ENCODE data around the gene TRAPPC2B. TPM values are rescaled to one million over a fixed set of nuclear protein-coding genes. Genes with fewer than 3 reads are reported as not detected.
A peak's percentile ranks its signal among the peaks of the same experiment; 100 is the strongest.

TRAPPC2B gene
- total RNA-seq, 2 experiments from 2014 or later: 9.8 to 19.3 TPM

- H3K79me2 ChIP-seq (ENCODE audit: insufficient read depth, low read depth, low read length): no peaks in the 10 kb centered on the region
- H3K9me3 ChIP-seq (ENCODE audit: low read length): peaks cover 26% of the 10 kb centered on the region
- CTCF ChIA-PET (ENCODE audit: unreplicated experiment): no interaction called here
- H2AFZ ChIP-seq (ENCODE audit: low read length): no peak overlapping the region
- POLR2A ChIA-PET: no interaction called here
- H3K4me2 ChIP-seq (ENCODE audit: low read length): no peak overlapping the region
- H3K27ac ChIP-seq (ENCODE audit: low read depth, low read length, poor library complexity, severe bottlenecking): no peak overlapping the region
- peaks cover 56% of the 10 kb centered on the region for H3K36me3 ChIP-seq (ENCODE audit: insufficient read depth, low read length)
- no peak for TF ChIP-seq CTCF (conservative IDR thresholded peaks at IDR 0.05; ENCODE audit: low read length)
- no peaks in the 10 kb centered on the region for H4K20me1 ChIP-seq (ENCODE audit: insufficient read depth, low read length)
- H3K4me3 ChIP-seq (ENCODE audit: low read depth, low read length, poor library complexity, severe bottlenecking): no peak overlapping the region
- intact Hi-C loops (cut with micrococcal nuclease; ENCODE audit: unreplicated experiment): no loop called here
- no peaks in the 10 kb centered on the region for H3K9me2 ChIP-seq (ENCODE audit: insufficient read depth, low read length)
- H3K4me1 ChIP-seq (ENCODE audit: insufficient read depth, low read length, poor library complexity, severe bottlenecking): no peaks in the 10 kb centered on the region
- DNase-seq (ENCODE audit: low spot score): no peak
- no TSS peak for BruUV-seq (replicated peaks)
Observed at GRCh38 chr19:57376151-57376550, 12.8 kb downstream of the TRAPPC2B start.

GRCh38 chr19:57377498-57378146 lies 14.3 kb downstream of the TRAPPC2B start:
- Histone ChIP-seq H3K4me2 (ENCODE audit: low read length) (no peak overlapping the region), H3K79me2 (ENCODE audit: insufficient read depth, low read depth, low read length) (no peaks in the 10 kb centered on the region), H3K4me1 (ENCODE audit: insufficient read depth, low read length, poor library complexity, severe bottlenecking) (no peaks in the 10 kb centered on the region), H4K20me1 (ENCODE audit: insufficient read depth, low read length) (no peaks in the 10 kb centered on the region), H3K36me3 (ENCODE audit: insufficient read depth, low read length) (peaks cover 49% of the 10 kb centered on the region), H3K9me3 (ENCODE audit: low read length) (peaks cover 26% of the 10 kb centered on the region), H2AFZ (ENCODE audit: low read length) (no peak overlapping the region), H3K4me3 (ENCODE audit: low read depth, low read length, poor library complexity, severe bottlenecking) (no peak overlapping the region), H3K27ac (ENCODE audit: low read depth, low read length, poor library complexity, severe bottlenecking) (no peak overlapping the region), H3K9me2 (ENCODE audit: insufficient read depth, low read length) (no peaks in the 10 kb centered on the region)
- TF ChIP-seq EZH2phosphoT487 (IDR thresholded peaks at IDR 0.05; ENCODE audit: borderline replicate concordance, low read depth, low read length): no peak
- TF ChIP-seq CTCF (conservative IDR thresholded peaks at IDR 0.05; ENCODE audit: low read length): no peak
- ChIA-PET POLR2A (no interaction called here), CTCF (ENCODE audit: unreplicated experiment) (no interaction called here)
- TSS peak; percentile 55 for BruUV-seq (replicated peaks)
- no peak for DNase-seq (ENCODE audit: low spot score)
- intact Hi-C loops (cut with micrococcal nuclease; ENCODE audit: unreplicated experiment): no loop called here

GRCh38 chr19:57380923-57381322 lies 17.6 kb downstream of the TRAPPC2B start:
- Histone ChIP-seq H3K36me3 (ENCODE audit: insufficient read depth, low read length) (peaks cover 24% of the 10 kb centered on the region), H3K4me2 (ENCODE audit: low read length) (no peak overlapping the region), H3K4me1 (ENCODE audit: insufficient read depth, low read length, poor library complexity, severe bottlenecking) (no peaks in the 10 kb centered on the region), H4K20me1 (ENCODE audit: insufficient read depth, low read length) (no peaks in the 10 kb centered on the region), H3K9me3 (ENCODE audit: low read length) (peaks cover 18% of the 10 kb centered on the region; the same call in 1 of the 2 replicates), H3K4me3 (ENCODE audit: low read depth, low read length, poor library complexity, severe bottlenecking) (no peak overlapping the region), H2AFZ (ENCODE audit: low read length) (no peak overlapping the region), H3K79me2 (ENCODE audit: insufficient read depth, low read depth, low read length) (no peaks in the 10 kb centered on the region), H3K9me2 (ENCODE audit: insufficient read depth, low read length) (no peaks in the 10 kb centered on the region), H3K27ac (ENCODE audit: low read depth, low read length, poor library complexity, severe bottlenecking) (no peak overlapping the region)
- intact Hi-C loops (cut with micrococcal nuclease; ENCODE audit: unreplicated experiment): no loop called here
- ChIA-PET POLR2A (no interaction called here), CTCF (ENCODE audit: unreplicated experiment) (no interaction called here)
- TF ChIP-seq EZH2phosphoT487 (IDR thresholded peaks at IDR 0.05; ENCODE audit: borderline replicate concordance, low read depth, low read length) (no peak), CTCF (conservative IDR thresholded peaks at IDR 0.05; ENCODE audit: low read length) (no peak)
- DNase-seq (ENCODE audit: low spot score): no peak
- BruUV-seq (replicated peaks): no TSS peak
